ENCODE results near the gene INKA2. TPM values are rescaled to one million over a fixed set of nuclear protein-coding genes. Genes with fewer than 3 reads are reported as not detected.
A peak's percentile ranks its signal among the peaks of the same experiment; 100 is the strongest.

The INKA2 gene
- total and polyA plus RNA-seq, 7 experiments from 2014 or later: 0.94 to 5.6 (median 2.3) TPM; not detected in 4

- POLR2A ChIA-PET: interaction anchor here (1.7 kb wide), 1 partner anchor 9 kb away, joined by 6 read pairs; the partner anchor contains the start of gene INKA2
- H3K27ac Mint-ChIP-seq: peak overlapping the region in 1 of 9 donors; percentile 21
Observed at GRCh38 chr1:111729946-111730681, 9.1 kb downstream of the INKA2 start.

GRCh38 chr1:111729271-111729921, 9.8 kb downstream of the INKA2 start:
- no peaks in the 10 kb centered on the region for H3K27me3 ChIP-seq (ENCODE audit: control insufficient read depth in 2 of 2, insufficient read depth in 2 of 2, low read length in 2 of 2)
- DNase-seq (peak in 1 of 9 donors; percentile 15), ATAC-seq (no peak)
- H3K36me3 ChIP-seq (ENCODE audit: control insufficient read depth in 2 of 3, insufficient read depth in 3 of 3, low read length in 3 of 3): no peaks in the 10 kb centered on the region
- POLR2A ChIA-PET: interaction anchor here (1.7 kb wide), 1 partner anchor 9 kb away, joined by 6 read pairs; the partner anchor contains the start of gene INKA2
- no peaks in the 10 kb centered on the region for H3K4me1 ChIP-seq (ENCODE audit: control insufficient read depth in 2 of 2, insufficient read depth in 2 of 2, low read length in 2 of 2)
- intact Hi-C loops (cut with micrococcal nuclease): no loop called here
- H3K27ac ChIP-seq (ENCODE audit: low read depth, low read length): no peak overlapping the region
- no peaks in the 10 kb centered on the region for H3K9me3 Mint-ChIP-seq
- H3K27me3 Mint-ChIP-seq: peaks cover 0 to 4% (median 0%) of the 10 kb centered on the region in 5 donors
- no peak overlapping the region for H3K4me3 Mint-ChIP-seq
- peaks cover 0 to 10% (median 2%) of the 10 kb centered on the region in 7 donors for H3K4me1 Mint-ChIP-seq
- H3K4me3 ChIP-seq (ENCODE audit: low read length): no peak overlapping the region
- H3K9me3 ChIP-seq (ENCODE audit: control insufficient read depth in 2 of 3, low read length in 3 of 3): no peaks in the 10 kb centered on the region
- H3K27ac Mint-ChIP-seq: no peak overlapping the region
- H3K36me3 Mint-ChIP-seq: no peaks in the 10 kb centered on the region
- CTCF ChIA-PET: no interaction called here

More at GRCh38 chr1:111729946-111730681, 9.1 kb downstream of the INKA2 start:
- Histone ChIP-seq H3K4me3 (ENCODE audit: low read length) (no peak overlapping the region), H3K36me3 (ENCODE audit: control insufficient read depth in 2 of 3, insufficient read depth in 3 of 3, low read length in 3 of 3) (no peaks in the 10 kb centered on the region), H3K27me3 (ENCODE audit: control insufficient read depth in 2 of 2, insufficient read depth in 2 of 2, low read length in 2 of 2) (no peaks in the 10 kb centered on the region), H3K27ac (ENCODE audit: low read depth, low read length) (no peak overlapping the region), H3K4me1 (ENCODE audit: control insufficient read depth in 2 of 2, insufficient read depth in 2 of 2, low read length in 2 of 2) (no peaks in the 10 kb centered on the region), H3K9me3 (ENCODE audit: control insufficient read depth in 2 of 3, low read length in 3 of 3) (no peaks in the 10 kb centered on the region)
- peaks cover 0 to 10% (median 0%) of the 10 kb centered on the region in 7 donors for H3K4me1 Mint-ChIP-seq
- H3K9me3 Mint-ChIP-seq: no peaks in the 10 kb centered on the region
- H3K4me3 Mint-ChIP-seq: no peak overlapping the region
- peaks cover 0 to 4% (median 0%) of the 10 kb centered on the region in 5 donors for H3K27me3 Mint-ChIP-seq
- H3K36me3 Mint-ChIP-seq: no peaks in the 10 kb centered on the region
- no peak for ATAC-seq
- intact Hi-C loops (cut with micrococcal nuclease): no loop called here
- peak in 1 of 9 donors; percentile 6 for DNase-seq
- CTCF ChIA-PET: no interaction called here

DNA sequence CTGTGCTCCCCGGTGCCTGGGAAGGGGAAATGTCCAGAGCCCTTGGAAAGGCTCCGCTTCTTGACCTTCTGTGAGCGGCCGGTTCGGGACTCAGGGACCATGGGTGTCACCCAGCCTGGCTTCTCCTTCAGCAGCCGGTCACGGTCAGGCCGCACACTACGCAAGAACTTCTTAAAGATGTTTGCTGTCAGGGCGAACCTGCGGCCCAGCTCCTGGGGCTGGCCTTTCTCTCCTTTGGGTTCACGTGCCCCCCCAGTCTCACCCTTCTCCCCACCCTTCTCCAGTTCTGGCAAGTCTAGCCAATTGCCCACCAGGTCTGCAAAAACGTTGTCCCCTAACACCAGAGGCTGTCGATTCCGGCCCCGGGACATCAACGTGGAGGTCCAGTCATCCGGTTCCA, 12.1 kb downstream of the INKA2 start:
- H3K9me3 Mint-ChIP-seq: no peaks in the 10 kb centered on the region
- peaks cover 4 to 21% (median 17%) of the 10 kb centered on the region in 7 donors for H3K4me1 Mint-ChIP-seq
- H3K27ac Mint-ChIP-seq: peak overlapping the region in 1 of 9 donors; percentile 52
- Histone ChIP-seq H3K4me3 (ENCODE audit: low read length) (no peak overlapping the region), H3K4me1 (ENCODE audit: control insufficient read depth in 2 of 2, insufficient read depth in 2 of 2, low read length in 2 of 2) (peaks cover 0 to 8% of the 10 kb centered on the region in 2 donors), H3K27ac (ENCODE audit: low read depth, low read length) (no peak overlapping the region), H3K36me3 (ENCODE audit: control insufficient read depth in 2 of 3, insufficient read depth in 3 of 3, low read length in 3 of 3) (no peaks in the 10 kb centered on the region), H3K27me3 (ENCODE audit: control insufficient read depth in 2 of 2, insufficient read depth in 2 of 2, low read length in 2 of 2) (no peaks in the 10 kb centered on the region), H3K9me3 (ENCODE audit: control insufficient read depth in 2 of 3, low read length in 3 of 3) (no peaks in the 10 kb centered on the region)
- ATAC-seq: no peak
- no peak overlapping the region for H3K4me3 Mint-ChIP-seq
- no peaks in the 10 kb centered on the region for H3K36me3 Mint-ChIP-seq
- intact Hi-C loops (cut with micrococcal nuclease): no loop called here
- ChIA-PET CTCF (no interaction called here), POLR2A (no interaction called here)
- DNase-seq: peak in 1 of 9 donors; percentile 8
- peaks cover 0 to 4% (median 0%) of the 10 kb centered on the region in 5 donors for H3K27me3 Mint-ChIP-seq

DNA sequence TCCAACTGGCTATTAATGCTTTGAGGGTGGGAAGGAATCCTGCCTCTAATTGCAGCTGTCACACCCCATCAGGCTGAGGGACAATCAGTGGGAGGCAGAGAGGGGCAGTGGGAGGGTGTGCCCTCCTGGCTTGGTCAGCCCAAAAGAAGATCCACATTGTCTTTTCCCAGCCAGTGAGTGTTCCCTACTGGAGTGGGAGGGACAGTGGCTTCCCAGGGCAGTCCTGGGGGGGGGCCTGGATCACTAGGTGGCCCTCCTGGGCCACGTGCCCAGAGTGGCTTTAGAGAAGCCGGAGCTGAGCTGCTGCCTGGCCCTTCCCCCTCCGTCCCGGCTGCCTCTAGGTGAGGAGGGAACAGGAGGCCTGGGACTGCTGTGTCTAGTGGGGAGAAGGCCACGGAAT, 14.0 kb downstream of the INKA2 start:
- Mint-ChIP-seq H3K4me3 (no peak overlapping the region), H3K27me3 (no peaks in the 10 kb centered on the region), H3K9me3 (no peaks in the 10 kb centered on the region), H3K36me3 (no peaks in the 10 kb centered on the region), H3K27ac (peak overlapping the region in 2 of 9 donors; percentile 17 to 46), H3K4me1 (peaks cover 6 to 29% (median 19%) of the 10 kb centered on the region in 7 donors)
- intact Hi-C loops (cut with micrococcal nuclease): no loop called here
- Histone ChIP-seq H3K9me3 (ENCODE audit: control insufficient read depth in 2 of 3, low read length in 3 of 3) (no peaks in the 10 kb centered on the region), H3K27me3 (ENCODE audit: control insufficient read depth in 2 of 2, insufficient read depth in 2 of 2, low read length in 2 of 2) (no peaks in the 10 kb centered on the region), H3K27ac (ENCODE audit: low read depth, low read length) (no peak overlapping the region), H3K36me3 (ENCODE audit: control insufficient read depth in 2 of 3, insufficient read depth in 3 of 3, low read length in 3 of 3) (no peaks in the 10 kb centered on the region), H3K4me1 (ENCODE audit: control insufficient read depth in 2 of 2, insufficient read depth in 2 of 2, low read length in 2 of 2) (peaks cover 0 to 8% of the 10 kb centered on the region in 2 donors), H3K4me3 (ENCODE audit: low read length) (no peak overlapping the region)
- ATAC-seq (no peak), DNase-seq (peak in 1 of 9 donors; percentile 14)
- ChIA-PET POLR2A (interaction anchor here (0.6 kb wide), 1 partner anchor 17 kb away, joined by 4 read pairs; no protein-coding TSS in a partner anchor), CTCF (interaction anchor here (0.5 kb wide), 1 partner anchor 695 kb away, joined by 5 read pairs; no protein-coding TSS in a partner anchor)

GRCh38 chr1:111723871-111724270, 15.3 kb downstream of the INKA2 start:
- no peaks in the 10 kb centered on the region for H3K9me3 ChIP-seq (ENCODE audit: control insufficient read depth in 2 of 3, low read length in 3 of 3)
- H3K4me3 ChIP-seq (ENCODE audit: low read length): no peak overlapping the region
- ATAC-seq: no peak
- peak overlapping the region; percentile 1 for H3K27ac ChIP-seq (ENCODE audit: low read depth, low read length)
- Mint-ChIP-seq H3K4me3 (no peak overlapping the region), H3K36me3 (no peaks in the 10 kb centered on the region), H3K27ac (peak overlapping the region in 7 of 9 donors; percentile 13 to 63 (median 28)), H3K4me1 (peaks cover 9 to 31% (median 19%) of the 10 kb centered on the region in 7 donors), H3K9me3 (no peaks in the 10 kb centered on the region), H3K27me3 (no peaks in the 10 kb centered on the region)
- CTCF ChIA-PET: interaction anchor here (1.5 kb wide), 1 partner anchor 9 kb away, joined by 4 read pairs; no protein-coding TSS in a partner anchor
- no peaks in the 10 kb centered on the region for H3K27me3 ChIP-seq (ENCODE audit: control insufficient read depth in 2 of 2, insufficient read depth in 2 of 2, low read length in 2 of 2)
- H3K4me1 ChIP-seq (ENCODE audit: control insufficient read depth in 2 of 2, insufficient read depth in 2 of 2, low read length in 2 of 2): peaks cover 0 to 8% of the 10 kb centered on the region in 2 donors
- no peak for DNase-seq
- no peaks in the 10 kb centered on the region for H3K36me3 ChIP-seq (ENCODE audit: control insufficient read depth in 2 of 3, insufficient read depth in 3 of 3, low read length in 3 of 3)
- POLR2A ChIA-PET: no interaction called here
- intact Hi-C loops (cut with micrococcal nuclease): no loop called here

- Mint-ChIP-seq H3K27me3 (no peaks in the 10 kb centered on the region), H3K27ac (peak overlapping the region in 8 of 9 donors; percentile 21 to 67 (median 48)), H3K36me3 (no peaks in the 10 kb centered on the region), H3K4me3 (no peak overlapping the region), H3K4me1 (peaks cover 9 to 31% (median 19%) of the 10 kb centered on the region in 7 donors), H3K9me3 (no peaks in the 10 kb centered on the region)
- ChIA-PET POLR2A (no interaction called here), CTCF (interaction anchor here (0.6 to 1.5 kb wide), 2 partner anchors 8 to 26 kb away, joined by 3 to 4 read pairs; no protein-coding TSS in a partner anchor)
- Histone ChIP-seq H3K27ac (ENCODE audit: low read depth, low read length) (peak overlapping the region; percentile 1), H3K9me3 (ENCODE audit: control insufficient read depth in 2 of 3, low read length in 3 of 3) (no peaks in the 10 kb centered on the region), H3K36me3 (ENCODE audit: control insufficient read depth in 2 of 3, insufficient read depth in 3 of 3, low read length in 3 of 3) (no peaks in the 10 kb centered on the region), H3K27me3 (ENCODE audit: control insufficient read depth in 2 of 2, insufficient read depth in 2 of 2, low read length in 2 of 2) (no peaks in the 10 kb centered on the region), H3K4me1 (ENCODE audit: control insufficient read depth in 2 of 2, insufficient read depth in 2 of 2, low read length in 2 of 2) (peaks cover 0 to 8% of the 10 kb centered on the region in 2 donors), H3K4me3 (ENCODE audit: low read length) (no peak overlapping the region)
- peak; percentile 81 for ATAC-seq
- peak in 7 of 9 donors; percentile 14 to 52 (median 28) for DNase-seq
- intact Hi-C loops (cut with micrococcal nuclease): no loop called here
Observed at GRCh38 chr1:111723091-111723806, 15.9 kb downstream of the INKA2 start.

All from naive thymus-derived CD4-positive, alpha-beta T cell (primary cell).